Right atrium auricular region (tissue), 2 donors: ENCODE measurements around the gene RIC3. TPM values are rescaled to one million over a fixed set of nuclear protein-coding genes. Genes with fewer than 3 reads are reported as not detected.

Experiments
- DNase-seq: peaks from one replicate; pipeline ENCODE4 v3.0.0-alpha.2; 2019; ENCODE audit warnings: low spot score
- H3K27ac ChIP-seq, 2 donors: fragments of 200-600 bp; sonication (generic); 1 replicate in 1 of 2; 2 replicates in 1 of 2; pipeline ENCODE4 v1.5.1; 2016 to 2019
- H3K27me3 ChIP-seq, 2 donors: fragments of 200-600 bp; sonication (generic); one replicate each; pipeline versions ENCODE4 v1.5.1 to v1.6.0; 2017 to 2019
- H3K36me3 ChIP-seq: fragments of 200-600 bp; sonication (generic); one replicate; pipeline ENCODE4 v1.5.1; 2016
- H3K4me1 ChIP-seq, 2 donors: fragments of 200-600 bp; sonication (generic); one replicate each; pipeline versions ENCODE4 v1.5.1 to v1.6.0; 2017 to 2019
- H3K4me3 ChIP-seq, 2 donors: fragments of 200-600 bp; sonication (generic); 1 replicate in 1 of 2; 2 replicates in 1 of 2; pipeline ENCODE4 v1.5.1; 2017 to 2019; ENCODE audit warnings: mild to moderate bottlenecking in 1 of 2, moderate library complexity in 1 of 2
- H3K9me3 ChIP-seq, 2 donors: fragments of 200-600 bp; sonication (generic); one replicate each; pipeline ENCODE4 v1.5.1; 2019
- CTCF ChIP-seq, 2 donors: fragments of 200-600 bp; sonication (generic); IDR thresholded peaks; one replicate each; pipeline ENCODE4 v1.5.1; 2019; ENCODE audit warnings: antibody characterized with exemption in 2 of 2
- total RNA-seq, 2 donors: library from RNA; depleted of rRNA; stranded (reverse); fragments of >200 nt; gene quantifications; one replicate each; pipeline ENCODE4 v1.1.0, GENCODE V29; 2016

The RIC3 gene
- total RNA-seq, 2 donors from 2014 or later, result 7.9 to 8.5 TPM

- H3K27ac ChIP-seq, result peak overlapping the region; percentile 16 to 37
- peaks cover 0 to 59% of the 10 kb centered on the region in 2 donors for H3K4me1 ChIP-seq
- no peak for TF ChIP-seq CTCF (IDR thresholded peaks at IDR 0.05)
Measured at GRCh38 chr11:8082391-8083087, 86.3 kb downstream of the RIC3 start.

GRCh38 chr11:8081591-8082250, 87.1 kb downstream of the RIC3 start:
- H3K27ac ChIP-seq, result peak overlapping the region; percentile 49 to 61
- TF ChIP-seq CTCF (IDR thresholded peaks at IDR 0.05), result no peak
- no peaks in the 10 kb centered on the region for H3K27me3 ChIP-seq
- DNase-seq, result no peak
- H3K36me3 ChIP-seq, result no peaks in the 10 kb centered on the region
- peaks cover 0 to 57% of the 10 kb centered on the region in 2 donors for H3K4me1 ChIP-seq
- no peaks in the 10 kb centered on the region for H3K9me3 ChIP-seq
- peak overlapping the region; percentile 64 to 70 for H3K4me3 ChIP-seq

More at GRCh38 chr11:8082391-8083087, 86.3 kb downstream of the RIC3 start:
- H3K9me3 ChIP-seq, result no peaks in the 10 kb centered on the region
- H3K36me3 ChIP-seq, result no peaks in the 10 kb centered on the region
- H3K4me3 ChIP-seq, result no peak overlapping the region
- no peaks in the 10 kb centered on the region for H3K27me3 ChIP-seq
- DNase-seq, result no peak

- peak within 1 kb of the TSS; percentile 49 to 61 for H3K27ac ChIP-seq
- peaks cover 0 to 49% of the 10 kb centered on the region in 2 donors for H3K4me1 ChIP-seq
Measured at GRCh38 chr11:8080674-8081590, 87.9 kb downstream of the RIC3 start, which contains the start of gene TUB. TUB (plus strand) TSS chr11:8081211; CDS start chr11:8081511, 300 bp downstream.

GRCh38 chr11:8080069-8080670, 88.7 kb downstream of the RIC3 start:
- no peak for TF ChIP-seq CTCF (IDR thresholded peaks at IDR 0.05)

More at GRCh38 chr11:8080674-8081590, 87.9 kb downstream of the RIC3 start, which contains the start of gene TUB:
- TF ChIP-seq CTCF (IDR thresholded peaks at IDR 0.05), result no peak
- Histone ChIP-seq H3K36me3 (no peaks in the 10 kb centered on the region), H3K27me3 (no peaks in the 10 kb centered on the region), H3K9me3 (no peaks in the 10 kb centered on the region), H3K4me3 (peak within 1 kb of the TSS; percentile 64 to 70)
- DNase-seq, result no peak

GRCh38 chr11:8079111-8079675, 89.6 kb downstream of the RIC3 start:
- no peak for TF ChIP-seq CTCF (IDR thresholded peaks at IDR 0.05)

More at GRCh38 chr11:8080069-8080670, 88.7 kb downstream of the RIC3 start:
- no peak for DNase-seq
- Histone ChIP-seq H3K4me1 (peaks cover 0 to 41% of the 10 kb centered on the region in 2 donors), H3K27me3 (no peaks in the 10 kb centered on the region), H3K36me3 (no peaks in the 10 kb centered on the region), H3K4me3 (peak overlapping the region in 1 of 2 donors; percentile 64), H3K9me3 (no peaks in the 10 kb centered on the region), H3K27ac (no peak overlapping the region)

More at GRCh38 chr11:8079111-8079675, 89.6 kb downstream of the RIC3 start:
- Histone ChIP-seq H3K9me3 (no peaks in the 10 kb centered on the region), H3K4me1 (peaks cover 0 to 31% of the 10 kb centered on the region in 2 donors), H3K36me3 (no peaks in the 10 kb centered on the region), H3K4me3 (no peak overlapping the region), H3K27me3 (no peaks in the 10 kb centered on the region), H3K27ac (no peak overlapping the region)
- DNase-seq, result no peak
